Omental fat pad (tissue), 4 donors: Measurements from ENCODE around the gene GPHA2. TPM values are rescaled to one million over a fixed set of nuclear protein-coding genes. Genes with fewer than 3 reads are reported as not detected.
A peak's percentile ranks its signal among the peaks of the same experiment; 100 is the strongest.

Experiments used
- ATAC-seq: fragments of 150-250 bp; one replicate; pipeline ENCODE4 v1.9.1; 2016; ENCODE audit warnings: mild to moderate bottlenecking, moderate library complexity; ENCODE audit not compliant: low FRiP score
- DNase-seq: peaks from one replicate; pipeline ENCODE4 v3.0.0-alpha.2; 2019; ENCODE audit warnings: low spot score
- total RNA-seq, 4 donors: library from RNA; depleted of rRNA; stranded (reverse); fragments of >200 nt; gene quantifications; one replicate each; pipeline ENCODE4 v1.1.0, GENCODE V29; 2016
- TF ChIP-seq, protein P1 (sequence below), 3 donors: fragments of 450-650 bp; IDR thresholded peaks; one replicate each; pipeline ENCODE4 v1.5.1; 2016 to 2017; ENCODE audit warnings: antibody characterized with exemption in 3 of 3, mild to moderate bottlenecking in 3 of 3, moderate library complexity in 2 of 3

Gene GPHA2
- total RNA-seq, 4 donors from 2014 or later: not detected

DNA sequence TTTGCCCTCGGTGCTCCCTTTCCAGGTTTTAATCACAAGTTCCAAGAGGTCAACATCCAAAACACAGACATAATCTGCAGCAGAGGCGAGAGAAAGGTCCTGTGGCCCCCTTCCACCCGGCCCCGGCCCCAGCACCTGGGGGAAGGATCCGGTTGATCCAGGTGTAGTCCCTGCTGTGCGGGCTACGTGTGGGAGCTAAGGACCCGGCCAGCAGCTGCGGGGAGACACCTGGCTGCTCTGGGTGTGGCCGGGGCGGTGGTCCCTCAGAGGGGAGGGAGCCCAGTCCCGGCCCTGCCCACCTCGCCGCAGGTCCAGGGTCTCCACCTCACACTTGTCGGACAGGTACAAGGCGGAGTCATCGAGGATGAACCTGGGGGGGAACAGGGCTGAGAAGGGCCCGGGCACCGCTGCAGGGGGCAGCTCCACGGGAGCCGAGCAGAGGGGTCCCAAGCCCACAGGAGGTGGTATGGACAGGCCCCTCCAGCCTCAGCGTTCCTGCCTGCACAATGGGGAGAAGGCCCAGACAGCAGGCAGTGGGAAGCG lies 32.3 kb downstream of the GPHA2 start:
- TF ChIP-seq, protein P1, sequence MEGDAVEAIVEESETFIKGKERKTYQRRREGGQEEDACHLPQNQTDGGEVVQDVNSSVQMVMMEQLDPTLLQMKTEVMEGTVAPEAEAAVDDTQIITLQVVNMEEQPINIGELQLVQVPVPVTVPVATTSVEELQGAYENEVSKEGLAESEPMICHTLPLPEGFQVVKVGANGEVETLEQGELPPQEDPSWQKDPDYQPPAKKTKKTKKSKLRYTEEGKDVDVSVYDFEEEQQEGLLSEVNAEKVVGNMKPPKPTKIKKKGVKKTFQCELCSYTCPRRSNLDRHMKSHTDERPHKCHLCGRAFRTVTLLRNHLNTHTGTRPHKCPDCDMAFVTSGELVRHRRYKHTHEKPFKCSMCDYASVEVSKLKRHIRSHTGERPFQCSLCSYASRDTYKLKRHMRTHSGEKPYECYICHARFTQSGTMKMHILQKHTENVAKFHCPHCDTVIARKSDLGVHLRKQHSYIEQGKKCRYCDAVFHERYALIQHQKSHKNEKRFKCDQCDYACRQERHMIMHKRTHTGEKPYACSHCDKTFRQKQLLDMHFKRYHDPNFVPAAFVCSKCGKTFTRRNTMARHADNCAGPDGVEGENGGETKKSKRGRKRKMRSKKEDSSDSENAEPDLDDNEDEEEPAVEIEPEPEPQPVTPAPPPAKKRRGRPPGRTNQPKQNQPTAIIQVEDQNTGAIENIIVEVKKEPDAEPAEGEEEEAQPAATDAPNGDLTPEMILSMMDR (IDR thresholded peaks at IDR 0.05): no peak
- no peak for ATAC-seq
- no peak for DNase-seq

DNA sequence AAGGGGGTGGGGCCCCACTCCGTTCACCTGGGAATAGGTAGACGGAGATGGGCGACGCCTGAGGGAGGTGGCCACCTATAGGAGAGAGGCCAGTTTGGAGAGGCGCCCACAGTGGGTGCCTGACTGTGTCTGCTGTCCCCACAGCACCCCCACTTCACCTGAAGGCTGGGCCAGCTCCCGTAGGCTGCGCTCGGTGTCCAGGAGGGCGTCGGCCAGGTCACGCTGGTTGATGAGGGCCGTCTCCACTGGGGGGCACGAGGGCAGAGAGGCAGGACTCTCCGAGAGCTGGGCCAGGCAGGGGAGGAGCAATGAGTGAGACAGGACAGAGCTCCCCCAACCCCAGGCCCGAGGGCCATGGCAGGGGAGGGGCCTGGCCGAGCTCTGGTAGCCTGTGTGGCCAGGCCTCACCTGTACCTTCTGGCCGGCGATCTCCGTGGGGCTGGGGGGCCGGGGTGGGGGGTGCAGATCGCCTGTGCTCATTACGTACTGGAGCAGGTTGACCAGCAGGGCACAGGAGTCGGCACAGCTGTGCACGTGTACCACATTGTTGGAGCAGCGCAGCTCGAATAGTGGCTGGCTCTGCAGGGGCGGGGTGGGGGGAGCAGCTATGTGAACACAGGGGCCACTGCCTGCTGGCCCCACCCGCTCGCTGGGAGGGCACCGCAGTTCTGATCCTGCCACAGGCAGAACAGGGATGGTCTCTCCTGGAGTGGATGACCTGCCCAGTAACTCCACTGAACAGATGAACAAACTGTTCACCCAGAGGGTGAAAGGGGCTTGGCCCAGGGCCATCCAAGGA lies 33.4 kb downstream of the GPHA2 start:
- TF ChIP-seq, protein P1 (IDR thresholded peaks at IDR 0.05): no peak
- ATAC-seq (no peak), DNase-seq (no peak)

DNA sequence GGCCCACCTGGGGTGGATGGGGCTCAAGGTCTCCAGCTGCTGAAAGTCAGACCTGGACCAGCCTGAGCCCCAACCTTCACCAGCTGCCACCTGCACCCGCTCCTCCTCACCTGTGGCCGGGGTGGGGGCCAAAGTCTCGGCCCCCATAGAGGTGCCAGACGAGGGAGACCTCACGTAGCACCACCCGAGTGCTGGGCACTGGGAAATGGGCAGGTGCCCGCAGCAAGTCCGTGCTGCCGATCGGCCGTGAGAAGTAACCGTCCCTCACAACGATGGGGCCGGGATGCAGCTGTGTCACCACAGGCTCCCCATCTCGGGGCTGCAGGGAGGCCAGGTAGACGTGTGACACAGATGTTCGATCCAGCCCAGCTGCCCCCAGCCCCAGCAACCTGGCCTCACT lies 34.9 kb downstream of the GPHA2 start:
- TF ChIP-seq, protein P1 (IDR thresholded peaks at IDR 0.05): no peak
- DNase-seq: no peak
- no peak for ATAC-seq

DNA sequence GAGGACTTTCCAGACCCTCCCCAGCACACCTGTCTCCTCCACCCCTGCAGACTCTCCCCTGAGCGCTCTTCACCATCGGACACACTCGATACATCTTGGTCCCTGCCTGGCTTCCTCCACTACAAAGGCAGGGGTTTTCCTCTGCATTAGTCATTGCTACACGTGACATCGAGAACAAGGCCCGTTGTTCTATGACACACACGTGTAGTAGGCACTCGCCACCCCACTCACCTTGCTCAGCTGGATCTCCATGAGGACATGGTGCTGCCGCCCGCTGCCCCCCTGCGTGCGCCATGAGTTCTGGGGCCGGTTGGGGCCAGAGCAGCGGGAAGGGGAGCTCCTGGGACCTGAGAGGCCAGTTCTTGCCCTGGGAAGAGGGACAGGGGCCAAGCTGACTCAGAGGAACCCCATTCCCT lies 35.4 kb downstream of the GPHA2 start:
- ATAC-seq (peak; percentile 21), DNase-seq (no peak)
- TF ChIP-seq, protein P1 (IDR thresholded peaks at IDR 0.05): no peak

DNA sequence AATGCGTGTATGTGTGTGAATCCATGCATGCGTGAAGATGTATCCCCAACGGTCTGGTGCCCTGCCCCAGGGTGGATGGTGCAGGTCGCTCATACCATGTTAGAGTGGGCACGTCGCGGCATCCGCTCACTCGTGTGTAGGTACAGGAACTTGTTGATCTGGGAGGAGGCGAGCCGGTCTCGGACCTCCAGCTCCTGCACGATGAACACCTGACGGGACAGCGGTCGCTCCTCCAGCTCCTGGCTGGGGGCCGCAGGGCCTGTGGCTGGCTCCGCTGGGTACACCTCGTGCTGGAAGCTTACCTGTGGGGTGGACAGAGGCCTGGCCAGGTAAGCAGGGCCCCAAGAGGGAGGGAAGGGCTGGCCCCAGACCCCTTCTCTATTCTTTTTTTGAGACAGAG lies 37.2 kb downstream of the GPHA2 start:
- TF ChIP-seq, protein P1 (IDR thresholded peaks at IDR 0.05): no peak
- ATAC-seq: no peak
- DNase-seq: no peak

DNA sequence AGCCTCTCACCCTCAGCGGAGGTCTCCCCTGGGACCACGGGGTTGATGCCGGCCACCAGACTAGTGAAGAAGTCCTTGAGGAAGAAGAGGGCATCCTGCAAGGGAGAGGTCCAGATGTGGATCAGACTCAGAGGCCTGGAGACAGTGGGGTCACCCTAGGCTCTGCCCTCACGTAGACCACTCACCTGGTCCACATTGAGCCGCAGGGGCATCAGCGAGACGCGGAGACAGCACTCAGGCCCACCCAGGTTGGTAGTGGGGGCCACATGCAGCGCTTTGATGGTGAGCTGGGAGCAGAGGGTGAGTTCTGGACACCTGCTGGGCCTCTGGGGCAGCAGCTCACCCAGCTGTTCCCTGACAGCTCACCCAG lies 37.6 kb downstream of the GPHA2 start:
- ATAC-seq: no peak
- no peak for DNase-seq
- TF ChIP-seq, protein P1 (IDR thresholded peaks at IDR 0.05): no peak
